HFF-Myc (cell line): ENCODE results near the gene SHTN1.

ENCODE experiments used
- DNase-seq: peaks from one replicate; pipeline ENCODE4 v3.0.0-alpha.2; 2011; ENCODE audit warnings: low read depth; ENCODE audit errors: extremely low read depth
- H3K4me3 ChIP-seq: replicated peaks from 2 replicates; pipeline ENCODE4 v1.5.1; 2011; ENCODE audit warnings: low read depth, mild to moderate bottlenecking, control low read depth, low read length
- TF ChIP-seq, protein P1 (sequence below): IDR thresholded peaks from 2 replicates; pipeline ENCODE4 v1.5.1; 2012; ENCODE audit warnings: mild to moderate bottlenecking, low read depth, low read length, control low read depth; ENCODE audit errors: missing control alignments

Gene SHTN1

DNA sequence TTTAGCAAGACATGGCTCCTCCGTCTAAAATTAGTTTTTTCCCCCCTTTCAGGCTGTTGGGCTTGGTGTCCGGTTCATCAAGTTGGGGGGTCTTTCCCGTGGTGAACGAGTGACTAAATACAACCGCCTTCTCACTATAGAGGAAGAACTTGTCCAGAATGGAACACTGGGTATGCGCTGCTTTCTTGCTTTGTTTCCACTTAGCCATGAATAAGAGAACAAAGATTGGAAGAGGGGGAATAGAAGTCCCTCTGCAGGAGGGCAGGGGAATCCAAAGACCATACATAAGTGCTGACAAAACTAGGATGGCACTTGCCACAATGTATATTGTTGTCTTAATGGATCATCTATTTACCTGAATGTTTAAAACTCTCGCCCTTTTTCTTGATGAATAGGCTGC lies 125.2 kb downstream of the SHTN1 start:
- no peak for DNase-seq
- H3K4me3 ChIP-seq: no peak overlapping the region
- TF ChIP-seq, protein P1, sequence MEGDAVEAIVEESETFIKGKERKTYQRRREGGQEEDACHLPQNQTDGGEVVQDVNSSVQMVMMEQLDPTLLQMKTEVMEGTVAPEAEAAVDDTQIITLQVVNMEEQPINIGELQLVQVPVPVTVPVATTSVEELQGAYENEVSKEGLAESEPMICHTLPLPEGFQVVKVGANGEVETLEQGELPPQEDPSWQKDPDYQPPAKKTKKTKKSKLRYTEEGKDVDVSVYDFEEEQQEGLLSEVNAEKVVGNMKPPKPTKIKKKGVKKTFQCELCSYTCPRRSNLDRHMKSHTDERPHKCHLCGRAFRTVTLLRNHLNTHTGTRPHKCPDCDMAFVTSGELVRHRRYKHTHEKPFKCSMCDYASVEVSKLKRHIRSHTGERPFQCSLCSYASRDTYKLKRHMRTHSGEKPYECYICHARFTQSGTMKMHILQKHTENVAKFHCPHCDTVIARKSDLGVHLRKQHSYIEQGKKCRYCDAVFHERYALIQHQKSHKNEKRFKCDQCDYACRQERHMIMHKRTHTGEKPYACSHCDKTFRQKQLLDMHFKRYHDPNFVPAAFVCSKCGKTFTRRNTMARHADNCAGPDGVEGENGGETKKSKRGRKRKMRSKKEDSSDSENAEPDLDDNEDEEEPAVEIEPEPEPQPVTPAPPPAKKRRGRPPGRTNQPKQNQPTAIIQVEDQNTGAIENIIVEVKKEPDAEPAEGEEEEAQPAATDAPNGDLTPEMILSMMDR: no peak

DNA sequence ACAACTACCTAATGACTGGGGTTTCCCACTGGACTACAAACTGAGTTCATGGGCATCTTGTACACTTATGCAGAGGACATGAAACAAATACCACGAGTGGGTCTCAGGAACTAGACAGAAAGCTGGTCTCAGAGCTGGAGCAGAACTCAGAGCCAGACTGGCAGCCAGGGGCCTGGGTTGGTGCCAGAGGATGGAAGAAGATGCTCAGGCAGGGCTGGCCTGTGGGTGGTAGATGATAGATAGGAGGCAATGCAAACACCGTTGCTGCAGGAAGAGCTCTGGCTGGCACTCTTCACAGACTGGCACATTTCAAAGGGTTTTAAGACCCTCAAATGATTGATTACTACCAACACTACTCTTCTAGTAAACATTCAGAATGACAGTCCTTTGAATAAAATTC lies 126.9 kb downstream of the SHTN1 start:
- TF ChIP-seq, protein P1: no peak
- H3K4me3 ChIP-seq: no peak overlapping the region
- DNase-seq: no peak

DNA sequence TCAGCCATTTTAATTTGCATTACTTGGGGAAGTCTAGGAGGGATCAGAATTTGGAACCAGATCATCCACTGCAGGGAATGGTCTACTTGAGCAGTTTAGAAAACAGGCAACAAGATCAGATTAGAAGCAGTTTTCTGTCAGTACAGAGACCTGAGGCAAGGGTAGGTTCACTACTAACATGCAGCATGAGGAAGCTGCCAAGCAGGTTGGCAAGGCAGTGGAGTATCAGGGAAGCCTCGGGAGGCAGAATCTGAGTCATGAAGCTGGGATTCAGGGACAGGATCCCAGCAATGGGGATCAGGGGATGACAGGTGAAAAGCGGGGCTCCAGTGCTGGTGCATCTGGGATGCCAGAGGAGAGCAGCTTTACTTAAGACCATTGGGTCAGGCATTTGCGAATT lies 127.6 kb downstream of the SHTN1 start:
- H3K4me3 ChIP-seq: no peak overlapping the region
- no peak for DNase-seq
- TF ChIP-seq, protein P1: no peak

DNA sequence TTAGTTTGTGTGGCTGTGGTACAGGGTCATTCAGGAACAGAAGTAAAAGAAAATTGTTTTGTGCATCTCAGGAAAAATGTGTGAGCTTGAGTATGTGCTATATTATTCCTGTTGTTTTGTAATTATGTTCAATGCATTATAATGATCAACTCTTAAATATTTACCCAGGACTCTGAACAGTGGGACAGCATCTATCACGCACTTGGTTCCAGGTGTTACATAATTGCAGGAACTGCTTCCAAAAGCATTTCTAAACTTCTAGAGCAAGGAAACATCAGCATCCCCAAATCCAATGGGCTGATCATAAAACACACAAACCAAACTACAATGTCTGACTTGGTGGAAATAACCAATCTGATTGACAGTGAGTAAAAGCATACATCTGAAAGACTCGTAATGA lies 129.1 kb downstream of the SHTN1 start:
- no peak for DNase-seq
- TF ChIP-seq, protein P1: no peak
- H3K4me3 ChIP-seq: no peak overlapping the region

DNA sequence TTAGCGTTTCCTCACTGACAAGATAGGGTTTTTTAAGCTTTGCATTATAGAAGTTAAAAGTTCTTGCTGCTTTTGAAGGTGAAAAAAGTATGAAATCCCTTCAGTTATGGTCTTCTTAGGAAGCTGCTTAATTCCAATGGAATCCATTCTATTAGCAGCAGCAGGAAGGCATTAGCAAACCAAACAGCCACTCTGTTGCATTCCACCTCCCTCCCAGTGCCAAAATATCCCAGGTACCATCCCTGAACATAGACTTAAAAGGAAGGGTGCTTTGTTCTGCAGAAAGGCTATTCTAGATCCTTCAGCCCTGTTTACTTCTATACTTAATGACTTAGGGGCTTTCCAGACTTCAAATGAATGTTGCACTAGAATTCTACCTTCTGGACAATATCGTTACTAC lies 131.9 kb downstream of the SHTN1 start:
- no peak overlapping the region for H3K4me3 ChIP-seq
- TF ChIP-seq, protein P1: no peak
- no peak for DNase-seq

DNA sequence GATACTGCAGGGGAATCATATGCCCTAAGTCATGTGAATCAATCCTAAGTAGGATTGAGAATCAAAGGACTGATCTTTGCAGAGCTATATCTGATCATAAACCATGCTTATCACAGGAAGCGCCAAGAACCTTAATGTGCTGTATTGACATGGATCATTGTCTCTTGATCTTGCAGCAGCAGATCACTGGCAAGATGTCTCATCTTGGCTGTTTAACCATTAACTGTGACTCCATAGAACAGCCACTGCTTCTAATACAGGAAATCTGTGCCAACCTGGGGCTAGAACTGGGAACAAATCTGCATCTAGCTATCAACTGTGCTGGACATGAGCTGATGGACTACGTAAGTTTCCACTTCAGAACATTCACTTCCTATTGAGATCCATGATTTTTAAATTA lies 134.0 kb downstream of the SHTN1 start:
- DNase-seq: no peak
- TF ChIP-seq, protein P1: no peak

DNA sequence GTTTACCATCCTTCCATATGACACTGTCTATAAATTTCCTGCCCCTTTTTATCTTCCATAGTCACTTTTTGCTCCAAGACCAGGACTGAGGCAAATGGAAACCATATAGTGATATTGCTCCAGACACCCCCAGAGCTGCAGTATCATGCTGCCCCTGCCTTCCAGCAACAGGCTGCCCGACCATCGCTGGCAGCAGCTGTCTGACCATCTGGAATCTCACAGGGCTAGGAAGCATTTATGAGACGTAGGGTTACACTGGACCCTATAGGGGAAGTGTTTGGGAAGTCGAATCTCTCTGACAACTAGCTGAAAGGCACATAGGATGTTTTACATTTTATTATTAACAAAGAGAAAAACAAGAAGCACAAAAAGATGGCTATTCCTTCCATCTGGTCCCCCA lies 136.3 kb downstream of the SHTN1 start:
- H3K4me3 ChIP-seq: no peak overlapping the region
- DNase-seq: no peak
- TF ChIP-seq, protein P1: no peak

More for the DNA sequence above, 134.0 kb downstream of the SHTN1 start:
- H3K4me3 ChIP-seq: no peak overlapping the region
